CD4-positive, alpha-beta memory T cell (primary cell): ENCODE measurements around the gene CEACAM6. TPM values are rescaled to one million over a fixed set of nuclear protein-coding genes. Genes with fewer than 3 reads are reported as not detected.
A peak's percentile ranks its signal among the peaks of the same experiment; 100 is the strongest.

Experiments
- CTCF ChIA-PET: fragments of 350-600 bp; sonication (Branson Sonifier 250); formaldehyde crosslinking; loops from one replicate; lab custom pipeline; 2021; ENCODE audit warnings: inconsistent platforms; ENCODE audit not compliant: partially characterized antibody; lab: Charles Lee
- POLR2A ChIA-PET: fragments of 350-600 bp; sonication (Branson Sonifier 250); formaldehyde crosslinking; loops from one replicate; lab custom pipeline; 2021; ENCODE audit not compliant: partially characterized antibody; lab: Charles Lee
- DNase-seq, 5 donors: peaks; one replicate each; pipeline versions ENCODE4 v3.0.0 to v3.0.0-alpha.2; 2020 to 2022; ENCODE audit warnings: mixed read lengths in 1 of 5
- H3K27ac ChIP-seq: one replicate; pipeline ENCODE4 v1.7.0; 2013; ENCODE audit warnings: low read depth, low read length
- H3K27me3 ChIP-seq: 2 replicates; pipeline ENCODE4 v1.7.0; 2013; ENCODE audit warnings: mild to moderate bottlenecking, low read length, moderate library complexity; ENCODE audit not compliant: insufficient read depth
- H3K36me3 ChIP-seq: 2 replicates; pipeline ENCODE4 v1.7.0; 2013; ENCODE audit warnings: mild to moderate bottlenecking, low read length, moderate library complexity; ENCODE audit not compliant: insufficient read depth
- H3K4me1 ChIP-seq: 2 replicates; pipeline ENCODE4 v1.7.0; 2013; ENCODE audit warnings: mild to moderate bottlenecking, low read length, moderate library complexity; ENCODE audit not compliant: insufficient read depth
- H3K4me3 ChIP-seq, 2 donors: one replicate each; pipeline ENCODE4 v1.7.0; 2013; ENCODE audit warnings: low read length in 2 of 2, mild to moderate bottlenecking in 1 of 2
- H3K9me3 ChIP-seq, 2 donors: one replicate each; pipeline ENCODE4 v1.7.0; 2013; ENCODE audit warnings: low read length in 2 of 2, control low read depth in 1 of 2; ENCODE audit not compliant: control insufficient read depth in 1 of 2
- H3K27ac Mint-ChIP-seq, 7 donors: one replicate each; pipeline ENCODE4 v1.8.0; 2020 to 2021; ENCODE audit warnings: mixed read lengths in 7 of 7, mild to moderate bottlenecking in 6 of 7, inconsistent platforms in 3 of 7, moderate library complexity in 3 of 7
- H3K27me3 Mint-ChIP-seq, 2 donors: one replicate each; pipeline ENCODE4 v1.8.0; 2020 to 2021; ENCODE audit warnings: mixed read lengths in 2 of 2
- H3K36me3 Mint-ChIP-seq, 2 donors: one replicate each; pipeline ENCODE4 v1.8.0; 2020 to 2021; ENCODE audit warnings: mixed read lengths in 2 of 2, inconsistent platforms in 1 of 2, mild to moderate bottlenecking in 1 of 2
- H3K4me1 Mint-ChIP-seq, 4 donors: one replicate each; pipeline ENCODE4 v1.8.0; 2020 to 2021; ENCODE audit warnings: mixed read lengths in 4 of 4, mild to moderate bottlenecking in 1 of 4
- H3K4me3 Mint-ChIP-seq, 8 donors: one replicate each; pipeline ENCODE4 v1.8.0; 2020 to 2021; ENCODE audit warnings: mixed read lengths in 8 of 8, mild to moderate bottlenecking in 7 of 8, moderate library complexity in 6 of 8, inconsistent platforms in 3 of 8
- H3K9me3 Mint-ChIP-seq, 8 donors: one replicate each; pipeline ENCODE4 v1.8.0; 2020 to 2021; ENCODE audit warnings: mixed read lengths in 8 of 8, mild to moderate bottlenecking in 5 of 8, inconsistent platforms in 3 of 8, moderate library complexity in 1 of 8
- intact Hi-C: fragments of 100-400 bp; cut with micrococcal nuclease; formaldehyde crosslinking; loops from one replicate; pipeline ENCODE4 v1.15.1; 2023
- polyA plus RNA-seq, 2 donors: library from polyadenylated mRNA; unstranded; fragments of 300-500 nt; fragmentation: Illumina TruSeq; gene quantifications; one replicate each; pipeline ENCODE4 v1.2.3, GENCODE V29; 2021
- total RNA-seq, 2 experiments: library from RNA; stranded (reverse); gene quantifications; one replicate each; pipeline ENCODE4 v1.2.3, GENCODE V29; 2021

Gene CEACAM6
- total and polyA plus RNA-seq, 4 experiments from 2014 or later = not detected

GRCh38 chr19:41801792-41802211, 46.5 kb downstream of the CEACAM6 start:
- CTCF ChIA-PET = interaction anchor here (1.2 kb wide), 1 partner anchor 17 kb away, joined by 3 read pairs; no protein-coding TSS in a partner anchor
- Histone ChIP-seq H3K4me3 (no peak overlapping the region), H3K4me1 (no peaks in the 10 kb centered on the region), H3K27me3 (no peaks in the 10 kb centered on the region), H3K9me3 (no peaks in the 10 kb centered on the region), H3K36me3 (no peaks in the 10 kb centered on the region), H3K27ac (no peak overlapping the region)
- DNase-seq = no peak
- Mint-ChIP-seq H3K4me1 (peaks cover 3 to 11% (median 5%) of the 10 kb centered on the region in 4 donors), H3K36me3 (no peaks in the 10 kb centered on the region), H3K27ac (peak overlapping the region in 1 of 7 donors; percentile 35), H3K4me3 (no peak overlapping the region), H3K9me3 (peaks cover 0 to 3% (median 0%) of the 10 kb centered on the region in 8 donors), H3K27me3 (peaks cover 3 to 4% of the 10 kb centered on the region in 2 donors)
- intact Hi-C loops = no loop called here
- POLR2A ChIA-PET = no interaction called here

GRCh38 chr19:41802770-41803169, 47.4 kb downstream of the CEACAM6 start:
- no peaks in the 10 kb centered on the region for H3K4me1 ChIP-seq
- no peak overlapping the region for H3K4me3 Mint-ChIP-seq
- no peak overlapping the region for H3K27ac Mint-ChIP-seq
- H3K36me3 ChIP-seq = no peaks in the 10 kb centered on the region
- no peak overlapping the region for H3K4me3 ChIP-seq
- POLR2A ChIA-PET = no interaction called here
- H3K9me3 Mint-ChIP-seq = peaks cover 0 to 3% (median 0%) of the 10 kb centered on the region in 8 donors
- peaks cover 0 to 4% of the 10 kb centered on the region in 2 donors for H3K27me3 Mint-ChIP-seq
- no peak for DNase-seq
- CTCF ChIA-PET = interaction anchor here (1.2 kb wide), 1 partner anchor 18 kb away, joined by 3 read pairs; no protein-coding TSS in a partner anchor
- no peaks in the 10 kb centered on the region for H3K27me3 ChIP-seq
- no peak overlapping the region for H3K27ac ChIP-seq
- H3K4me1 Mint-ChIP-seq = peaks cover 3 to 11% (median 5%) of the 10 kb centered on the region in 4 donors
- intact Hi-C loops = no loop called here
- no peaks in the 10 kb centered on the region for H3K9me3 ChIP-seq
- no peaks in the 10 kb centered on the region for H3K36me3 Mint-ChIP-seq

GRCh38 chr19:41804336-41804735, 49.0 kb downstream of the CEACAM6 start:
- Histone ChIP-seq H3K27me3 (no peaks in the 10 kb centered on the region), H3K36me3 (no peaks in the 10 kb centered on the region), H3K4me1 (no peaks in the 10 kb centered on the region), H3K9me3 (no peaks in the 10 kb centered on the region), H3K27ac (no peak overlapping the region), H3K4me3 (no peak overlapping the region)
- peaks cover 0 to 3% (median 0%) of the 10 kb centered on the region in 8 donors for H3K9me3 Mint-ChIP-seq
- peak overlapping the region in 1 of 8 donors; percentile 11 for H3K4me3 Mint-ChIP-seq
- H3K27me3 Mint-ChIP-seq = peaks cover 0 to 4% of the 10 kb centered on the region in 2 donors
- intact Hi-C loops = no loop called here
- no peak for DNase-seq
- peaks cover 3 to 11% (median 5%) of the 10 kb centered on the region in 4 donors for H3K4me1 Mint-ChIP-seq
- ChIA-PET POLR2A (no interaction called here), CTCF (interaction anchor here (0.7 to 2.5 kb wide), 2 partner anchors 10 to 61 kb away, joined by 3 to 8 read pairs; no protein-coding TSS in a partner anchor)
- H3K27ac Mint-ChIP-seq = peak overlapping the region in 1 of 7 donors; percentile 65
- H3K36me3 Mint-ChIP-seq = no peaks in the 10 kb centered on the region

- CTCF ChIA-PET = no interaction called here
- Mint-ChIP-seq H3K27ac (no peak overlapping the region), H3K4me3 (no peak overlapping the region), H3K4me1 (peaks cover 3 to 8% (median 5%) of the 10 kb centered on the region in 4 donors), H3K27me3 (peaks cover 0 to 6% of the 10 kb centered on the region in 2 donors), H3K36me3 (no peaks in the 10 kb centered on the region), H3K9me3 (peaks cover 0 to 1% (median 0%) of the 10 kb centered on the region in 8 donors)
- Histone ChIP-seq H3K4me3 (no peak overlapping the region), H3K27ac (no peak overlapping the region), H3K36me3 (no peaks in the 10 kb centered on the region), H3K9me3 (no peaks in the 10 kb centered on the region), H3K4me1 (no peaks in the 10 kb centered on the region), H3K27me3 (no peaks in the 10 kb centered on the region)
- intact Hi-C loops = no loop called here
- DNase-seq = no peak
- POLR2A ChIA-PET = no interaction called here
Measured at GRCh38 chr19:41807176-41807575, 51.8 kb downstream of the CEACAM6 start.

- Mint-ChIP-seq H3K36me3 (no peaks in the 10 kb centered on the region), H3K27ac (no peak overlapping the region), H3K9me3 (peaks cover 0 to 1% (median 0%) of the 10 kb centered on the region in 8 donors), H3K4me1 (peaks cover 3 to 7% (median 5%) of the 10 kb centered on the region in 4 donors), H3K4me3 (no peak overlapping the region), H3K27me3 (peaks cover 0 to 6% of the 10 kb centered on the region in 2 donors)
- no peaks in the 10 kb centered on the region for H3K4me1 ChIP-seq
- H3K36me3 ChIP-seq = no peaks in the 10 kb centered on the region
- no peak overlapping the region for H3K4me3 ChIP-seq
- no peak overlapping the region for H3K27ac ChIP-seq
- intact Hi-C loops = no loop called here
- no peak for DNase-seq
- ChIA-PET POLR2A (no interaction called here), CTCF (no interaction called here)
- H3K27me3 ChIP-seq = no peaks in the 10 kb centered on the region
- H3K9me3 ChIP-seq = no peaks in the 10 kb centered on the region
Measured at GRCh38 chr19:41808663-41809566, 53.6 kb downstream of the CEACAM6 start.

GRCh38 chr19:41810301-41810700, 55.0 kb downstream of the CEACAM6 start:
- Mint-ChIP-seq H3K4me3 (no peak overlapping the region), H3K27ac (peak overlapping the region in 1 of 7 donors; percentile 36), H3K27me3 (peaks cover 0 to 6% of the 10 kb centered on the region in 2 donors), H3K4me1 (peaks cover 3 to 5% (median 3%) of the 10 kb centered on the region in 4 donors), H3K9me3 (peaks cover 0 to 1% (median 0%) of the 10 kb centered on the region in 8 donors), H3K36me3 (no peaks in the 10 kb centered on the region)
- no peaks in the 10 kb centered on the region for H3K36me3 ChIP-seq
- H3K4me1 ChIP-seq = no peaks in the 10 kb centered on the region
- no peak overlapping the region for H3K4me3 ChIP-seq
- DNase-seq = no peak
- ChIA-PET CTCF (interaction anchor here (1.0 to 1.4 kb wide), 2 partner anchors 15 to 57 kb away, joined by 3 to 5 read pairs; no protein-coding TSS in a partner anchor), POLR2A (no interaction called here)
- no peaks in the 10 kb centered on the region for H3K27me3 ChIP-seq
- no peaks in the 10 kb centered on the region for H3K9me3 ChIP-seq
- intact Hi-C loops = no loop called here
- no peak overlapping the region for H3K27ac ChIP-seq

- Mint-ChIP-seq H3K9me3 (no peaks in the 10 kb centered on the region), H3K27me3 (peaks cover 0 to 6% of the 10 kb centered on the region in 2 donors), H3K36me3 (no peaks in the 10 kb centered on the region), H3K4me1 (peaks cover 3 to 6% (median 4%) of the 10 kb centered on the region in 4 donors), H3K4me3 (no peak overlapping the region), H3K27ac (no peak overlapping the region)
- intact Hi-C loops = no loop called here
- Histone ChIP-seq H3K9me3 (no peaks in the 10 kb centered on the region), H3K27me3 (no peaks in the 10 kb centered on the region), H3K36me3 (no peaks in the 10 kb centered on the region), H3K27ac (no peak overlapping the region), H3K4me1 (no peaks in the 10 kb centered on the region), H3K4me3 (no peak overlapping the region)
- ChIA-PET CTCF (interaction anchor here (1.4 kb wide), 1 partner anchor 16 kb away, joined by 5 read pairs; no protein-coding TSS in a partner anchor), POLR2A (no interaction called here)
- no peak for DNase-seq
Measured at GRCh38 chr19:41811036-41811435, 55.7 kb downstream of the CEACAM6 start.
